ENCODE data around the gene PAN2. TPM values are rescaled to one million over a fixed set of nuclear protein-coding genes. Genes with fewer than 3 reads are reported as not detected.

PAN2 gene
- total RNA-seq, 1 donor from 2014 or later: 31.3 TPM

DNA sequence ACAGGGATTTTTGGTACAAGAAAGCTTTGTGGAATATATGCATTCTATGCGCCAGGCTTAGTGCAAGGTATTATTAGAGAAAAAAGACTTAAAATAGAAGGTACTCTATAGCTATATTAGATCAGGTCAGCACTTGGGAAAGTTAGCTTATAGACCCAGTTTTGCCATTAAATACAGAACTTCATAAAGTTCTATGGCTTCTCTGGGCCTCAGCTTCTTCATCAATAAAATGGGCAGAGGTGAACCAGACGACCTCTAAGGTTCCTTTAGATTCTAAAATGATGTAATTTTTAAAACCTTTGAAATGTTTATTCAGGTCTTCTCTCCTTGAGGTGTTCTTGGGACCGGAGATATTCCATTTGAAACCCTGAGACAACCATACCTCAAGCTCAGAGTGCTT lies 25.1 kb downstream of the PAN2 start:
- H3K4me1 Mint-ChIP-seq: no peaks in the 10 kb centered on the region
- no peak overlapping the region for H3K4me3 Mint-ChIP-seq
- no peak for DNase-seq
- intact Hi-C loops (cut with micrococcal nuclease): no loop called here
- H3K27me3 Mint-ChIP-seq: no peaks in the 10 kb centered on the region
- H3K9me3 Mint-ChIP-seq: no peaks in the 10 kb centered on the region
- no peak overlapping the region for H3K27ac Mint-ChIP-seq
- H3K36me3 Mint-ChIP-seq (ENCODE audit: low read depth): peaks cover 32% of the 10 kb centered on the region

DNA sequence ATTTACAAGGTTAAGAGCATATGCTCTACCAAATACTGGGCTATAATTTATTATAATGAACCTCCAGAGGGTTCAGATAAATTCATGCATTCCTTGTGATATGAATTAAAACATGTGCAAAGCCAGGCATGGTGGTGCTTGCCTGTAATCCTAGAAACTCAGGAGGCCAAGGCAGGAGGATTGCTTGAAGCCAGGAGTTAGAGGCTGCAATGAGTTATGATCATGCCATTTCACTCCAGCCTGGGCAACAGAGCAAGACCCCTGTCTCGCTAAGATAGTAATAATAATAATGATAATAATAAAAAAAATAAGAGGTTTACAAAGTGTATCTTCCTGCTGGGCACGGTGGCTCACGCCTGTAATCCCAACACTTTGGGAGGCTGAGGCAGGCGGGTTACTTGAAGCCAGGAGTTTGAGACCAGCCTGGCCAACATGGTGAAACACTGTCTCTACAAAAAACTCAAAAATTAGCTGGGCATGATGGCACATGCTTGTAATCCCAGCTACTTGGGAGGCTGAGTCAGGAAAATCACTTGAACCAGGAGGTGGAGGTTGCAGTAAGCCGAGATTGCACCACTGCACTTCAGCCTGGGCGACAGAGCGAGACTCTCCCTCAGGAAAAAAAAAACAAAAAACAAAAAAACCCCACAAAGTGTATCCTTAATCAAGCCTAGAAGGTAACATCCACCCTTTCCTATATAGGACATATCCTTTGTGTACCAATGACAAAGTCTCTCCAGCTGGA lies 26.4 kb downstream of the PAN2 start:
- Mint-ChIP-seq H3K27me3 (no peaks in the 10 kb centered on the region), H3K4me3 (no peak overlapping the region), H3K9me3 (no peaks in the 10 kb centered on the region), H3K27ac (no peak overlapping the region), H3K36me3 (ENCODE audit: low read depth) (peaks cover 33% of the 10 kb centered on the region), H3K4me1 (peaks cover under 1% of the 10 kb centered on the region)
- intact Hi-C loops (cut with micrococcal nuclease): no loop called here
- DNase-seq: no peak

DNA sequence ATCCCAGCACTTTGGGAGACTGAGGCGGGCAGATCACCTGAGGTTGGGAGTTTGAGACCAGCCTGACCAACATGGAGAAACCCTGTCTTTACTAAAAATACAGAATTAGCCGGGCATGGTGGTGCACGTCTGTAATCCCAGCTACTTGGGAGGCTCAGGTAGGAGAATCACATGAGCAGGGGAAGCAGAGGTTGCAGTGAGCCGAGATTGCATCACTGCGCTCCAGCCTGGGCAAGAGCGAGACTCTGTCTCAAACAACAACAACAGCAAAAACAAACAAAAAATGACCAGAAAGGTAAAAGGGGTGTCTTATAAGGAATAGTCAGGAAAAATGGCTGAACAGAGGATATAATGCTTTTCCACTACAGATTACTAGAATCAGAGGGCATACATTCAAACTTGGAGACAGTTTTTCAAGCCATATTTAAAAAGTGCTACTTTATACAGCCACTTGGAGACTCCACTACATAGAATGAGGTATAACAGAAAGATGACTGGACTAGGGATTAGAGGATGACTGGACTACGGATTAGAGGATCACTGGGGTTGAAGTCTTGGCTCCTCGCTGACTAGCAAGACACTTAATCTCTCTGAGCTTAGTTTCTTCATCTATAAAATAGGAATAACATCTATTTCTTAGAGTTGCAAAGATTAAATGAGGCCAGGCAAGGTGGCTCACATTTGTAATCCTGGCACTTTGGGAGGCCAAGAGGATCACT lies 28.8 kb downstream of the PAN2 start:
- H3K27ac Mint-ChIP-seq: peak overlapping the region; percentile 21
- H3K27me3 Mint-ChIP-seq: no peaks in the 10 kb centered on the region
- peaks cover 23% of the 10 kb centered on the region for H3K36me3 Mint-ChIP-seq (ENCODE audit: low read depth)
- no peak overlapping the region for H3K4me3 Mint-ChIP-seq
- DNase-seq: no peak
- intact Hi-C loops (cut with micrococcal nuclease): no loop called here
- peaks cover 17% of the 10 kb centered on the region for H3K4me1 Mint-ChIP-seq
- no peaks in the 10 kb centered on the region for H3K9me3 Mint-ChIP-seq

DNA sequence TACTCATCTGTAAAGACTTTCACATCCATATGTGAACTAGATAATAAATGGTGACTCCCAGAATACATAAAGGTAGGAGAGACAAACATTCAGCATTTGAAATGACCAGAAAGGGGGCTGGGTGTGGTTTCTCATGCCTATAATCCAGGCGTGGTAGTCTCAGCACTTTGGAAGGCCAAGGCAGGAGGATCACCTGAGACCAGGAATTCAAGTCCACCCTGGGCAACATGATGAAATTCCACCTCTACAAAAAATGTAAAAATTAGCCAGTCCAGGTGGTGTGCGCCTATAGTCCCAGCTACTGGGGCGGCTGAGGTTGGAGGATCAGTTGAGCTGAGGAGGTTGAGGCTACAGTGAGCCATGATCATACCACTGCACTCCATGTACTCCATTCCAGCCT lies 29.5 kb downstream of the PAN2 start:
- no peak for DNase-seq
- intact Hi-C loops (cut with micrococcal nuclease): no loop called here
- Mint-ChIP-seq H3K4me1 (peaks cover 17% of the 10 kb centered on the region), H3K9me3 (no peaks in the 10 kb centered on the region), H3K36me3 (ENCODE audit: low read depth) (peaks cover 19% of the 10 kb centered on the region), H3K27ac (no peak overlapping the region), H3K27me3 (no peaks in the 10 kb centered on the region), H3K4me3 (no peak overlapping the region)

DNA sequence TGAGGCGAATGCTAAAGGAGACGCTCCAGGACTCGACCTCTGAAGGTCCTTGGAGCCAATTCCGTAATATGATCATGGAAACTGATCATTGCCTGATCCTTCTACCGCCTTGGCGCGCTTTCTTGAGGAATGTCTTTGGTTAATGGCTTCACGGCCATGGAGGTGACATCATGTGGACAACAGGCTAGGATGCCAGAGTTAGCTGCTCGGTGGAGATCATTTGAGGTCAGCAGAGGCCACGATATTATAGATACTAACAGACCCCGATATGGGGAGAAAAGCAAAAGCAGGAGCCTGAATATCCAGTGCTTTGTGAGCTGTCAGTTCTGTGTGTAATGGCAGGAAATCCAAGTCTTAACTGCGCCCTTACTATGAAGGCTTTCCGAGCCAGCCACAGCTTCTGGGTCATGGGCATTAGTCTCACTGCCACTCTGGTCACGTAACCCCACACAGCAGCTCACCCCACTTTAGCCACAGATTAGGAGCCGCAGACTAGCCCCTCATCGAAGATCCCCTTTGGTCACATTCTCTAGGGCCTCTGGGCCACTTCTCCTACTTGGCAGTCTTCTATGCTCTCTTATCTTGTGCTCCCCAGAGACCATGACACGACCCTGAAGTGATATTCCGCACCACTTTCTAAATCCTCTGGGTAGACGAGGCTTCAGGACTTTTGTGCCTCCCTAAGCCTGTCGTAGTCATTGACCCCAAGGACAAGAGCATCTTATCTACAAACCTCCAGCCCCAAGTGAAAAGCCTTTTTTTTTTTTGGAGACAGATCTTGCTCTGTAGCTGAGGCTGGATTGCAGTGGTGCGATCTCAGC lies 32.9 kb downstream of the PAN2 start:
- Mint-ChIP-seq H3K4me1 (peaks cover 39% of the 10 kb centered on the region), H3K27ac (peak overlapping the region; percentile 97), H3K36me3 (ENCODE audit: low read depth) (peaks cover 30% of the 10 kb centered on the region), H3K9me3 (no peaks in the 10 kb centered on the region), H3K27me3 (no peaks in the 10 kb centered on the region), H3K4me3 (peak overlapping the region; percentile 99)
- intact Hi-C loops (cut with micrococcal nuclease): loop anchor here (1.0 to 2.0 kb wide), 9 partner anchors 15 to 484 kb away; partner anchors contain the start of genes COQ10A, IL23A, PAN2 and SARNP
- no peak for DNase-seq

DNA sequence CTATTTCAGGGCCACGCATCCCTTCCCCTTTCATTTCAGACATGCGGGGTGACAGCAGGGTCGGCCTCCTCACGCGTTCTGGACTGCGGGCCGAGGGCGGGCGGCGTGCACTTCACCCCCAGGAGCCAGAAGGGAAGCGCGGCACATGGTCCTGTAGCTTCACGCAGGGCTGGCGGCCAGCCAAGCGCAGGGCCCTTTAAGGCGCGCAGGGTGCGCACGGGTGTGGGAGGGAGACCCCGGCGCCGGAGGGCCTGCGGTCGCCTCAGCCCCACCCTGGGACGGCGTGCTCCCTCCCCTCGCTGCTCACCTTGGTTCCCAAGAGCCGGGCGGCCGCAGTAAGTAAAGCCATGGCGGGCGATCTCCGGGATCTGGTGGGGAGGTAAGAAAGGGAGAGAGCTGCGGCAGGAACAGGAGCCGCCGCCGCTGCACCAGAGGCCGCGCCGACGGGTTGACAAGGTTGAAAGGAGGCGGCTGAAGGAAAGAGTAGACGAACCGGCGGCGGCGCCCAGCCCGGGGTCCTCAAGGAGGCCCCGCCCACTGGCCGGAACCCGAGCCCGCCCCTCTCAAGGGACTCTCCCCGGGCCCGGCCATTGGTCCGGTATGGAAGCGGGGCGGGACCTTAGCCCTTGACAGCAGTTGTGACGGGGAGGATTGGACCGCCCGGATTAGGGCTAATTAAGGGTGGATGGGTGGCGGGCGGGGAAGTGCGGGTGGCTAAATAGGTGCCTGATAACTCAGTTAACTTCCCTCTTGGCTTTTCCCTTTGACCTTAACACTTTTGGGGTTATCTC lies 33.8 kb downstream of the PAN2 start, which contains the start of gene CS:
TSS of gene CS (minus strand) at position 478 of the 791 bp plus-strand sequence. CDS start at position 349, 129 bp downstream.
- DNase-seq: peak; percentile 99
- H3K27ac Mint-ChIP-seq: peak within 1 kb of the TSS; percentile 97
- peaks cover 28% of the 10 kb centered on the region for H3K36me3 Mint-ChIP-seq (ENCODE audit: low read depth)
- H3K4me1 Mint-ChIP-seq: peaks cover 39% of the 10 kb centered on the region
- no peaks in the 10 kb centered on the region for H3K9me3 Mint-ChIP-seq
- intact Hi-C loops (cut with micrococcal nuclease): loop anchor here (1.0 to 2.0 kb wide), 9 partner anchors 16 to 483 kb away; partner anchors contain the start of genes COQ10A, IL23A, PAN2 and SARNP
- peak within 1 kb of the TSS; percentile 99 for H3K4me3 Mint-ChIP-seq
- H3K27me3 Mint-ChIP-seq: no peaks in the 10 kb centered on the region

DNA sequence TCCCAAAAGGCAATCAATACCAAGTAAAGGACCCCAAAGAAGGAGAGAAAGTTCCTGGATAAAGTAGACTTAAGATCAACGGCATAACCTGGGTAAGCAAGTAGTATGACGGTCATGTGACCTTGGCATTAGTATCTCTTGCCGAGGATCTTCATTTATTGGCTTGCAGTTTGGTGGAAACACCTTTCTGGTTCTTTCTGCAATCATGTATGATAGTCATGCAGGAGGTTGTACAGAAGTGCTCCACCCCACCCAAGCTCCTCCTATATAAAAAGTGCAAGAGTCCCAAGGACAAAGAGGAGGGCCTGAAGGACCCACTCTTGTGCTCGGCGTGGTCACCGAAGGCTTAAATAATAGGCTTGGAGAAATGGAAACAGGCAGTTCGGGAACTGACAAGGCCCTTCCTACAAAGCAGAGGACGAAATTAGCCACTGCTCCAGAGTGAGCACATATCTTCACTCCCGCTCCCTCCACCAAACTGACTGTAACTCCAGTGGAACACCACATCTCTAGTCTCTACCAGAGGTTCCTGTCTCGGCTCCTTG lies 34.4 kb downstream of the PAN2 start:
- Mint-ChIP-seq H3K27me3 (no peaks in the 10 kb centered on the region), H3K4me3 (peak overlapping the region; percentile 99), H3K4me1 (peaks cover 39% of the 10 kb centered on the region), H3K9me3 (no peaks in the 10 kb centered on the region), H3K27ac (peak overlapping the region; percentile 97), H3K36me3 (ENCODE audit: low read depth) (peaks cover 28% of the 10 kb centered on the region)
- DNase-seq: peak; percentile 81
- intact Hi-C loops (cut with micrococcal nuclease): no loop called here

DNA sequence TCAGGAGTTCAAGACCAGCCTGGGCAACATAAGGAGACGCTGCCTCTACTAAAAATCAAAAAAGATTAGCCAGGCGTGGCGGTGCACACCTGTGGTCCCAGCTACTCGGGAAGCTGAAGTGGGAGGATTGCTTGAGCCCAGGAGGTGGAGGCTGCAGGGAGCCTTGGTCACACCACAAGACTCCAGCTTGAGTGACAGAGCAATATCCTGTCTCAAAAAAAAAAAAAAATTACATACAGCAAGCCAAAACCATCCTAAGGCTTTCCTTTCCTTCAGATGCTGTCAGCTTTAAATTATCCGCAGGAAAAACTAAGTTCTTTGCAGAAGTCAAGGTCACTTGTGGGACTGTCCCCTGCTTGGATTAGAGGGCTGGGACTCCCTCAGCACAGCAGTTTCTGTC lies 35.0 kb downstream of the PAN2 start:
- DNase-seq: no peak
- intact Hi-C loops (cut with micrococcal nuclease): no loop called here
- peaks cover 31% of the 10 kb centered on the region for H3K36me3 Mint-ChIP-seq (ENCODE audit: low read depth)
- H3K4me1 Mint-ChIP-seq: peaks cover 39% of the 10 kb centered on the region
- H3K27ac Mint-ChIP-seq: peak overlapping the region; percentile 97
- peak overlapping the region; percentile 99 for H3K4me3 Mint-ChIP-seq
- H3K9me3 Mint-ChIP-seq: no peaks in the 10 kb centered on the region
- H3K27me3 Mint-ChIP-seq: no peaks in the 10 kb centered on the region

DNA sequence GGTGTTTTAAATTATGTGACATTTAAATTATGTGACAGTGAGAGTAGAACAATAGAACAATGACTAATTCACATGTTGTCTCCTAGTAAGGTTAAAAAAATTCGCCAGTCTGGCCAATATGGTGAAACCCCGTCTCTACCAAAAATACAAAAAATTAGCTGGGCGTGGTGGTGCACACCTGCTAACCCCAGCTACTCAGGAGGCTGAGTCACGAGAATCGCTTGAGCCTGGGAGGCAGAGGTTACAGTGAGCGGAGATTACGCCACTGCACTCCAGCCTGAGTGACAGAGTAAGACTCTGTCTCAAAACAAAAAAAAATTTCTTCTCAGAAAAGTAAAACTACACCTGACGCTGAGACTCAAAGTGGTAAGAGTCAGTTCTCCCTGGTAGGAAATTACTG lies 36.4 kb downstream of the PAN2 start:
- Mint-ChIP-seq H3K9me3 (no peaks in the 10 kb centered on the region), H3K27ac (no peak overlapping the region), H3K36me3 (ENCODE audit: low read depth) (peaks cover 35% of the 10 kb centered on the region), H3K4me1 (peaks cover 41% of the 10 kb centered on the region), H3K4me3 (peak overlapping the region; percentile 99), H3K27me3 (no peaks in the 10 kb centered on the region)
- intact Hi-C loops (cut with micrococcal nuclease): no loop called here
- DNase-seq: no peak

DNA sequence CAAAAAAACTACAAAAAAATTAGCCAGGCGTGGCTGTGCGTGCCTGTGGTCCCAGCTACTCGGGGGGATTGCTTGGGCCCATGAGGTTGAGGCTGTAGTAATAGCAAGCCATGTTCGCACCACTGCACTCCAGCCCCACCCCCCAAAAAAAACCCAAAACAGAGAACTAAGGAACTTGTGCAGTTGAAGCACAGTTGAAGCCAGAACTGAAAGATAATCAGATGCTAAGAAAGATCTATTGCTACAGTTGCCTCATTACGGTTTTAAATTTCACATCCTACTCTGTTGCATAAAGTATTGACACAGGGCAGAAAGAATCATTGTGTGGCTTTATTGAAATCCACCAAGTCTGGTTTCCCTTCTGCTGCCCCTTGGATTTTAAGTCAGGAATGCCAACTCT lies 37.5 kb downstream of the PAN2 start:
- no peak overlapping the region for H3K27ac Mint-ChIP-seq
- peaks cover 36% of the 10 kb centered on the region for H3K4me1 Mint-ChIP-seq
- H3K36me3 Mint-ChIP-seq (ENCODE audit: low read depth): peaks cover 37% of the 10 kb centered on the region
- no peak for DNase-seq
- intact Hi-C loops (cut with micrococcal nuclease): no loop called here
- H3K27me3 Mint-ChIP-seq: no peaks in the 10 kb centered on the region
- no peaks in the 10 kb centered on the region for H3K9me3 Mint-ChIP-seq
- no peak overlapping the region for H3K4me3 Mint-ChIP-seq

DNA sequence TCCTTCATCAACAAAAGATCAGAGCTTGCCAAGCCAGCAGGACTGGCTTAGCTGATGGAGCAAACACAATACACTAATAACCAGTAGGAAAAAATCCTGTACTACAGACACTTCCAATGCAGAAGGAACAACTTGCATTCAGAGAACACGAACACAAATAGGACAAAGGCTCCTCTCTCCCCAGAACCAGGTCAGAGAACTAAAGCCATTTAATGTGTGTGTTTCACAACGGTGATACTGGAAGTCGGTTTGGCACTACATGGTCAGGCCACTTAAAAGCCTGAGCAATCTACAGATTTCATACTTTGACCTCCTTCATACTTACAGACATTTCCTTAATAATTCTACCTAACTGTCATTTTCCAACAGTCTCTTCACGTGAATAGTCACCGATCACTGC lies 40.0 kb downstream of the PAN2 start:
- Mint-ChIP-seq H3K4me1 (peaks cover 38% of the 10 kb centered on the region), H3K4me3 (no peak overlapping the region), H3K27me3 (no peaks in the 10 kb centered on the region), H3K9me3 (no peaks in the 10 kb centered on the region), H3K36me3 (ENCODE audit: low read depth) (peaks cover 47% of the 10 kb centered on the region), H3K27ac (no peak overlapping the region)
- intact Hi-C loops (cut with micrococcal nuclease): no loop called here
- no peak for DNase-seq

DNA sequence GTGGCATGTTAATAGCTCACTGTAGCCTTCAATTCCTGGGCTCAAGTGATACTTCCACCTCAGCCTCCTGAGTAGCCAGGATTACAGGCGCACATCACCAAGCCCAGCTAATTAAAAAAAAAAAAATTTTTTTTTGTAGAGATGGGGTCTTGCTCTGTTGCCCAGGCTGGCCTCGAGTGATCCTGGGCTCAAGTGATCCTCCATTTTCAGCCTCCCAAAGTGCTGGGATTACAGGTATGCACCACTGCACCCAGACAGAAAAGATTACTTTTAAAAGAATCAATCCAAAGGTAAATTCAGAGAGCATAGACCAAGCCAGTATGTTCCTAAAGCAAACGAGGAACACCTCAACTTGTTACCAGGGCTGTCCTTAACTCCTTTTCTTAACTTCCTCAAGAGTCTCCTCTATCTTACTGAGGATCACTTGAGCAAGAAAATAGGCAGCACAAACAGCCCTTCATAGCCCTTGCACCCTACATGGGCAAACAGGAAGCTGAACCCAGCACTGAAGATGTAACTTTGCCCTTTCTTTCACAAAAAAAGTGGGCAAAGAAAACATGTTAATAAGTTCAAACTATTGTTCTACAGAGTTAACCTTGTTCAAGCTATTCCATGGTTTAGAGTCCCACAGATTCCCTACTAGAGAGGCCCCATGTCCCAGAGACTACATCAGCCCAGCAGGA lies 45.0 kb downstream of the PAN2 start:
- intact Hi-C loops (cut with micrococcal nuclease): no loop called here
- peaks cover 20% of the 10 kb centered on the region for H3K4me1 Mint-ChIP-seq
- H3K27ac Mint-ChIP-seq: peak overlapping the region; percentile 37
- no peaks in the 10 kb centered on the region for H3K27me3 Mint-ChIP-seq
- H3K9me3 Mint-ChIP-seq: no peaks in the 10 kb centered on the region
- H3K36me3 Mint-ChIP-seq (ENCODE audit: low read depth): peaks cover 41% of the 10 kb centered on the region
- H3K4me3 Mint-ChIP-seq: no peak overlapping the region
- no peak for DNase-seq

Measured in activated CD4-positive, alpha-beta T cell treated with anti-CD3 and anti-CD28 coated beads, Interleukin-2, amount 10 ng/mL, durations not matched to agents 24 days and 14 days (primary cell).